Right atrium auricular region (tissue), 2 donors: ENCODE measurements around the gene ATXN2. TPM values are rescaled to one million over a fixed set of nuclear protein-coding genes. Genes with fewer than 3 reads are reported as not detected.
A peak's percentile ranks its signal among the peaks of the same experiment; 100 is the strongest.

Source experiments
- DNase-seq: peaks from one replicate; pipeline ENCODE4 v3.0.0-alpha.2; 2019; ENCODE audit warnings: low spot score
- H3K27ac ChIP-seq, 2 donors: fragments of 200-600 bp; sonication (generic); 1 replicate in 1 of 2; 2 replicates in 1 of 2; pipeline ENCODE4 v1.5.1; 2016 to 2019
- H3K27me3 ChIP-seq, 2 donors: fragments of 200-600 bp; sonication (generic); one replicate each; pipeline versions ENCODE4 v1.5.1 to v1.6.0; 2017 to 2019
- H3K36me3 ChIP-seq: fragments of 200-600 bp; sonication (generic); one replicate; pipeline ENCODE4 v1.5.1; 2016
- H3K4me1 ChIP-seq, 2 donors: fragments of 200-600 bp; sonication (generic); one replicate each; pipeline versions ENCODE4 v1.5.1 to v1.6.0; 2017 to 2019
- H3K4me3 ChIP-seq, 2 donors: fragments of 200-600 bp; sonication (generic); 1 replicate in 1 of 2; 2 replicates in 1 of 2; pipeline ENCODE4 v1.5.1; 2017 to 2019; ENCODE audit warnings: mild to moderate bottlenecking in 1 of 2, moderate library complexity in 1 of 2
- H3K9me3 ChIP-seq, 2 donors: fragments of 200-600 bp; sonication (generic); one replicate each; pipeline ENCODE4 v1.5.1; 2019
- CTCF ChIP-seq, 2 donors: fragments of 200-600 bp; sonication (generic); IDR thresholded peaks; one replicate each; pipeline ENCODE4 v1.5.1; 2019; ENCODE audit warnings: antibody characterized with exemption in 2 of 2
- total RNA-seq, 2 donors: library from RNA; depleted of rRNA; stranded (reverse); fragments of >200 nt; gene quantifications; one replicate each; pipeline ENCODE4 v1.1.0, GENCODE V29; 2016

Gene ATXN2
- total RNA-seq, 2 donors from 2014 or later, result 33.4 to 36.6 TPM

- no peak overlapping the region for H3K4me3 ChIP-seq
- H3K36me3 ChIP-seq, result no peaks in the 10 kb centered on the region
- no peaks in the 10 kb centered on the region for H3K9me3 ChIP-seq
- H3K4me1 ChIP-seq, result peaks cover 0 to 81% of the 10 kb centered on the region in 2 donors
- DNase-seq, result no peak
- no peak for TF ChIP-seq CTCF (IDR thresholded peaks at IDR 0.05)
- peak overlapping the region; percentile 93 to 96 for H3K27ac ChIP-seq
- no peaks in the 10 kb centered on the region for H3K27me3 ChIP-seq
Observed at GRCh38 chr12:111412007-111412829, 186.9 kb downstream of the ATXN2 start.

GRCh38 chr12:111411185-111411764, 187.8 kb downstream of the ATXN2 start:
- no peaks in the 10 kb centered on the region for H3K36me3 ChIP-seq
- H3K27ac ChIP-seq, result peak overlapping the region; percentile 93 to 96
- H3K4me1 ChIP-seq, result peaks cover 0 to 90% of the 10 kb centered on the region in 2 donors
- H3K27me3 ChIP-seq, result no peaks in the 10 kb centered on the region
- H3K9me3 ChIP-seq, result no peaks in the 10 kb centered on the region
- DNase-seq, result no peak
- H3K4me3 ChIP-seq, result no peak overlapping the region
- no peak for TF ChIP-seq CTCF (IDR thresholded peaks at IDR 0.05)

- no peaks in the 10 kb centered on the region for H3K36me3 ChIP-seq
- TF ChIP-seq CTCF (IDR thresholded peaks at IDR 0.05), result no peak
- peaks cover 0 to 91% of the 10 kb centered on the region in 2 donors for H3K4me1 ChIP-seq
- H3K27ac ChIP-seq, result peak overlapping the region; percentile 93 to 96
- H3K4me3 ChIP-seq, result no peak overlapping the region
- H3K27me3 ChIP-seq, result no peaks in the 10 kb centered on the region
- no peaks in the 10 kb centered on the region for H3K9me3 ChIP-seq
- no peak for DNase-seq
Observed at GRCh38 chr12:111410431-111411184, 188.5 kb downstream of the ATXN2 start.

GRCh38 chr12:111409780-111410430, 189.2 kb downstream of the ATXN2 start:
- peaks cover 0 to 91% of the 10 kb centered on the region in 2 donors for H3K4me1 ChIP-seq
- no peaks in the 10 kb centered on the region for H3K9me3 ChIP-seq
- peak overlapping the region; percentile 93 to 96 for H3K27ac ChIP-seq
- H3K4me3 ChIP-seq, result peak overlapping the region in 1 of 2 donors; percentile 28
- no peak for TF ChIP-seq CTCF (IDR thresholded peaks at IDR 0.05)
- DNase-seq, result no peak
- H3K36me3 ChIP-seq, result no peaks in the 10 kb centered on the region
- no peaks in the 10 kb centered on the region for H3K27me3 ChIP-seq

GRCh38 chr12:111409403-111409779, 189.7 kb downstream of the ATXN2 start:
- no peaks in the 10 kb centered on the region for H3K27me3 ChIP-seq
- H3K36me3 ChIP-seq, result no peaks in the 10 kb centered on the region
- no peaks in the 10 kb centered on the region for H3K9me3 ChIP-seq
- no peak for TF ChIP-seq CTCF (IDR thresholded peaks at IDR 0.05)
- peak overlapping the region; percentile 93 to 96 for H3K27ac ChIP-seq
- DNase-seq, result no peak
- H3K4me3 ChIP-seq, result peak overlapping the region in 1 of 2 donors; percentile 28
- peaks cover 0 to 91% of the 10 kb centered on the region in 2 donors for H3K4me1 ChIP-seq
